RWPE2 (cell line): ENCODE data around the gene DIPK1C.

Source experiments
- ATAC-seq: fragments of 200-7000 bp; cut with Tn5 transposase; 3 replicates; pipeline ENCODE4 v1.9.1; 2021; ENCODE audit warnings: low read depth
- DNase-seq: peaks from one replicate; pipeline ENCODE4 v3.0.0-alpha.2; 2020; ENCODE audit warnings: low spot score
- H3K27ac ChIP-seq: fragments of 450-650 bp; 2 replicates; pipeline ENCODE4 v1.5.1; 2017; ENCODE audit warnings: mild to moderate bottlenecking; ENCODE audit not compliant: poor library complexity, severe bottlenecking
- H3K27me3 ChIP-seq: fragments of 250-450 bp; sonication (Bioruptor Pico); 2 replicates; pipeline ENCODE4 v1.5.1; 2021; ENCODE audit warnings: mild to moderate bottlenecking, moderate library complexity; ENCODE audit not compliant: insufficient read depth, poor library complexity, severe bottlenecking
- H3K36me3 ChIP-seq: fragments of 250-450 bp; sonication (Bioruptor Pico); 2 replicates; pipeline ENCODE4 v1.5.1; 2020; ENCODE audit warnings: low read depth, mild to moderate bottlenecking, moderate library complexity
- H3K4me1 ChIP-seq: fragments of 250-450 bp; sonication (Bioruptor Pico); 2 replicates; pipeline ENCODE4 v1.5.1; 2021; ENCODE audit warnings: mild to moderate bottlenecking, moderate library complexity; ENCODE audit not compliant: insufficient read depth, poor library complexity, severe bottlenecking
- H3K4me3 ChIP-seq: fragments of 250-450 bp; sonication (Bioruptor Pico); 2 replicates; pipeline ENCODE4 v1.5.1; 2021; ENCODE audit warnings: mild to moderate bottlenecking, moderate library complexity; ENCODE audit not compliant: severe bottlenecking
- H3K9me3 ChIP-seq: fragments of 250-450 bp; sonication (Bioruptor Pico); 2 replicates; pipeline ENCODE4 v1.5.1; 2021; ENCODE audit warnings: mild to moderate bottlenecking, moderate library complexity; ENCODE audit not compliant: severe bottlenecking
- TF ChIP-seq, protein P1 (sequence below): fragments of 450-650 bp; IDR thresholded peaks from one replicate; pipeline ENCODE4 v1.5.1; 2017; ENCODE audit warnings: mild to moderate bottlenecking, moderate library complexity; ENCODE audit not compliant: poor library complexity, severe bottlenecking

Gene DIPK1C

DNA sequence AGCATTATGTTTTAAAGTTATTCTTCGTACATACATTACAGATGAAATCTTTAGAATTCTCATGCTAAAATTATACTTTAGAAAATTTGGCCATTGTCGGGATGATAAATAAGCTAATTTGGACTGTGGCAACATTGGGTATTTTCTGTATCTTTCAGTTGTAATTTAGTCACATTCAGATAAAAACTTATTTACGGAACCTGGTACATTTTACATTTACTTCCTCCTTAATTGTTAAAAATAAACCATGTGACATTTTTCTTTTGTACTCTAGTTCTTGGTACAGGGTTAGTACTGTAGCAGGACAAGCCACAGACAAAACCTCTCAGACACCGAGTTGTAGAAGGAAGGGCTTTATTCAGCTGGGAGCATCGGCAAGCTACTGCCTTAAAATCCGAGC is 43.3 kb upstream of the DIPK1C start:
- DNase-seq, result no peak
- TF ChIP-seq, protein P1, sequence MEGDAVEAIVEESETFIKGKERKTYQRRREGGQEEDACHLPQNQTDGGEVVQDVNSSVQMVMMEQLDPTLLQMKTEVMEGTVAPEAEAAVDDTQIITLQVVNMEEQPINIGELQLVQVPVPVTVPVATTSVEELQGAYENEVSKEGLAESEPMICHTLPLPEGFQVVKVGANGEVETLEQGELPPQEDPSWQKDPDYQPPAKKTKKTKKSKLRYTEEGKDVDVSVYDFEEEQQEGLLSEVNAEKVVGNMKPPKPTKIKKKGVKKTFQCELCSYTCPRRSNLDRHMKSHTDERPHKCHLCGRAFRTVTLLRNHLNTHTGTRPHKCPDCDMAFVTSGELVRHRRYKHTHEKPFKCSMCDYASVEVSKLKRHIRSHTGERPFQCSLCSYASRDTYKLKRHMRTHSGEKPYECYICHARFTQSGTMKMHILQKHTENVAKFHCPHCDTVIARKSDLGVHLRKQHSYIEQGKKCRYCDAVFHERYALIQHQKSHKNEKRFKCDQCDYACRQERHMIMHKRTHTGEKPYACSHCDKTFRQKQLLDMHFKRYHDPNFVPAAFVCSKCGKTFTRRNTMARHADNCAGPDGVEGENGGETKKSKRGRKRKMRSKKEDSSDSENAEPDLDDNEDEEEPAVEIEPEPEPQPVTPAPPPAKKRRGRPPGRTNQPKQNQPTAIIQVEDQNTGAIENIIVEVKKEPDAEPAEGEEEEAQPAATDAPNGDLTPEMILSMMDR, result no peak
- peak overlapping the region; percentile 25 for H3K4me3 ChIP-seq
- no peaks in the 10 kb centered on the region for H3K27me3 ChIP-seq
- H3K27ac ChIP-seq, result peak overlapping the region; percentile 81
- no peak for ATAC-seq
- H3K36me3 ChIP-seq, result peaks cover 47% of the 10 kb centered on the region
- H3K9me3 ChIP-seq, result no peaks in the 10 kb centered on the region
- H3K4me1 ChIP-seq, result peaks cover 11% of the 10 kb centered on the region

DNA sequence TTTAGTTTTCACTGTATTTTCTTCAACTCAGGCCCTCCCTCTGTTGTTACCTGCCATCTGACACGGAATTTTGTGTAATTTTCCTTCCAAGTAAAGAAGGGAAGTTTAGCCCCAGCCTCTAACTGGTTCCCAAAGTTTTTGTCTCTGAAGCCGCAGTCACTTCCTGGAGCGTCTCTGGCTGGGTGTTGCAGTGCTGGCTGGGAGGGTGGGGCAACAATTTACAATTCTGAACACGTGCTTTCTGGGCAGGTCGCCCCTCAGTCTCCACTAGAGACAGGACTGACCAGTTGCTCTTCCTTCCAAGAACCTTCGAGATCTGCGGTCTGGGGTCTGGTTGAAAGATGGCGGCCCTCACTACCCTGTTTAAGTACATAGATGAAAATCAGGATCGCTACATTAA is 42.5 kb upstream of the DIPK1C start:
- Histone ChIP-seq H3K9me3 (no peaks in the 10 kb centered on the region), H3K4me3 (peak overlapping the region; percentile 25), H3K36me3 (peaks cover 39% of the 10 kb centered on the region), H3K27ac (peak overlapping the region; percentile 81), H3K27me3 (no peaks in the 10 kb centered on the region), H3K4me1 (peaks cover 11% of the 10 kb centered on the region)
- DNase-seq, result no peak
- TF ChIP-seq, protein P1, result no peak
- peak; percentile 30 for ATAC-seq

DNA sequence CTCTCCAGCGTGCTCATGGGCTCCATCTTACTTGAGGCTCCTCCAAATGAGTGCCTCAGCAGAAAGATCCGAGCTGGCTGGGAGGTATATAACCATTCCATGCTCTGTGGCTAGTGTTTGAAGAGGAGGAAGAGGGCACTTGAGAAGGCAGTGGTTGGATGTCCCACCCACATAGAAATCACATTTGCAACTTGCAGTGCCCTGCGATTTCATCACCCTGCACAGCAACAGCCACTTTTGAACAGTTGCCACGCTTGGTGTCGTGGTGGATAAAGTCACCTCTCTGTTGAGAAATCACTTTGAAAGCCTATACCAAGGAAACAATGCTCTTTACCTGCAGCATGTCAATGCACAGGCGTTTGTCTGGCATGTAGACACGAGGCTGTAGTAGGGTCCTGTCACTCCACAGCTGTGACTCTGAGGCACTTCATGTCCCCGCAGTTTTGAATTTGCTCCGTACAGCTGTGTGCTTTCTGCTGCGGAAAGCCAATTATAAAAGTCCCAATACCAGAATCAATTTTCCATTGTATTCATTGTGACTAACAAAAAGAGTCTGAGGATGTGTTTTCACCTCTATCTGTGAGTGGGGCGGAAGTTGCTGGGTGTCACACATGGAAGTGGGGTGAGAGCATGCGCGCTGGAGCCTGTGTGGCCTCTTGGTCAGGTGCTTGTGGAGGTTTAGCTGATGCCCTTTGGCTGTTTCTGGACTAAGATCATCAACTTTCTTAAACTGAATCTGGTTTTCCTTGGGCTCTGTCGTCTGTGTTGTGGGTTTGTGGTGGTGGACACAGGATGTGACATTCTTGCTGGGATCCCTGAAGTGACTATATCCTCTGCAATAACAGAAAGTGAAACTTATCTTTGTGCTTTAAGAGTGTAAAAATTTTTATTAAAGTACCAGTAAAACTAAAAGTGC is 41.9 kb upstream of the DIPK1C start:
- H3K4me3 ChIP-seq, result peak overlapping the region; percentile 25
- DNase-seq, result no peak
- H3K4me1 ChIP-seq, result peaks cover 11% of the 10 kb centered on the region

DNA sequence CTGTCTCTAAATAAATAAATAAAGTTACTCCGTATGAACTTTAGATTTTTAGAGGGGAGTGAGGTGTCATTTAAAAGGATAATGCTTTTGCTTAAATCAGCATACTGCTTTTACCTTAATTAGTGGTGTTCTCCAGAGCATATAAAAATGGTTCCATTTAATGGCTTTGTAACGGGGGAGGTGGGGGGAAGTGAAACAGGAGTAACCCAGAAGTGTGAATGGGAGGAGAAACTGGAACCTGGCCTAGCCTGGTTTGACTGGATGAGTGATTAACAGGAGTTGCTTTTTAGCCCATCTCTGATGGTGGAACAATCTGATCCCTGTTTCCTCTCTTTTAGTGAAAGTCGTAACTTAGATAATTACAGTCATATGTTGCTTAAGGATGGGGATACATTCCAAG is 40.7 kb upstream of the DIPK1C start:
- ATAC-seq (no peak), DNase-seq (no peak)
- no peak overlapping the region for H3K4me3 ChIP-seq
- H3K27ac ChIP-seq, result peak overlapping the region; percentile 81
- peaks cover 28% of the 10 kb centered on the region for H3K36me3 ChIP-seq
- peaks cover 11% of the 10 kb centered on the region for H3K4me1 ChIP-seq
- no peaks in the 10 kb centered on the region for H3K9me3 ChIP-seq
- H3K27me3 ChIP-seq, result no peaks in the 10 kb centered on the region
- TF ChIP-seq, protein P1, result no peak

More for the DNA sequence above, 41.9 kb upstream of the DIPK1C start:
- Histone ChIP-seq H3K27me3 (no peaks in the 10 kb centered on the region), H3K9me3 (no peaks in the 10 kb centered on the region), H3K27ac (peak overlapping the region; percentile 81), H3K36me3 (peaks cover 35% of the 10 kb centered on the region)
- ATAC-seq, result no peak
- TF ChIP-seq, protein P1, result no peak

GRCh38 chr18:74497324-74497676 is 40.2 kb upstream of the DIPK1C start:
- H3K4me1 ChIP-seq, result peaks cover 11% of the 10 kb centered on the region
- DNase-seq (no peak), ATAC-seq (no peak)
- no peaks in the 10 kb centered on the region for H3K9me3 ChIP-seq
- peak overlapping the region; percentile 57 for H3K27ac ChIP-seq
- H3K27me3 ChIP-seq, result no peaks in the 10 kb centered on the region
- TF ChIP-seq, protein P1, result no peak
- peak overlapping the region; percentile 64 for H3K4me3 ChIP-seq
- H3K36me3 ChIP-seq, result peaks cover 23% of the 10 kb centered on the region
